HuH-7 (cell line): Measurements from ENCODE around the gene RASL10A.

Experiments
- DNase-seq: peaks from one replicate; pipeline ENCODE4 v3.0.0; 2011; ENCODE audit warnings: low spot score

Gene RASL10A

DNA sequence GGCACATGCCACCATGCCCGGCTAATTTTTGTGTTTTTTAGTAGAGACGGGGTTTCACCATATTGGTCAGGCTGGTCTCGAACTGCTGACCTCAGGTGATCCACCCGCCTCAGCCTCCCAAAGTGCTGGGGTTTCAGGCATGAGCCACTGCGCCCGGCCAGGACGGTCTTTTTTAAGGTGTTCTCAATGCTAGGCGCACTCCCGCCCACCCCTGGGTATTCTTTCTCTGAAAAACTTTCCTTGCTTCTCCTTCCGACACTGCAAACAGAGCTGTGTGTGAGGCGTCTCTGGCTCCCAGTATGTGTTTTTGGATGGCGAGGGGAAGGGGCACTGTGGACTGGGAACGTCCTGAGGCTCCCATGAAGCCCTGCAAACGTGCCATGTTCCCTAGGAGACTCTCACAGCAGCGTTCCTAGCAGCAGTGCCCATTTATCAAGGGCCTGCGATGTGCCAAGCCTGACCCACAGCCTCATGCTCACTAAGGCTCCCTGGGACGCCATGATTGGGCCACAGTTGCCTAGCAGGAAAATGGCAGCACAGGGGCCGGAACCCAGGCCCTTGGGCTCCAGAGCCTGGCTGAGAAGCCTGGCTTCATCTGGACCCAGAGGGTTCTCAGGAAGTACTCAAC is 2.4 kb upstream of the RASL10A start:
- DNase-seq: no peak

DNA sequence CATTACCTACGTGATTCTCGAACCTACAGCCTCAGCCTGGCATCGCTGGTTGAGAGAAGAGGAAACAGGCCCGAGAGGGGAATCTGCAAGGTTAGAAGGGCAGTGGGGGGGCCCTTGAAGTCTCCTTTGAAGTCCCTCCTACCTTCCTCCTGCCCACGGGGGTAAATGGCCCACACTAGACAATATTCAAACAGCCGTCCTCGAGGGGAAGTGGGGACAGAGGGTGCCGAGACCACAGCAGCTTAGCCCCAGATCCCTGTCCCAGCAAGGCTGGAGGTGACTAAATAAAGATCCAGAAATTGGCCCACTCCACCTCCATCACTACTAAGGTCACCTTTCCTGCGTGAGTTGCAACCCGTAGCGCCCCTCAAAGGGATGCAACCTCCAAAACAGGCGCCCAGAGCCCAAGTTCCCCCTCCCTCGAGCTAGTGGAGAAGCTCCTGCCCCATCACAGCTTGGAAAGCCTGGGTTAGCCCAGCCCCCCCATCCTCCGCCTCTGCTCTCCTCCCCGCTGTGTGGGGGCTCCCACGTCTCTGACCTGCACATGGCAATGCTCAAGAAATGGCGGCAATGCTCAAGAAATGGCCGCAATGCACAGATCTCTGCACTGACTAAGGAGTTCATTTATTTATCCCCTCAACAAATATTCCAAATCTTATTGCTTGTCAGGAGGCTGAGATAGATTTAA is 788 bp upstream of the RASL10A start:
- DNase-seq: no peak

- DNase-seq: peak; percentile 84
Observed at GRCh38 chr22:29314537-29315285, 786 bp downstream of the RASL10A start.

- peak; percentile 79 for DNase-seq
Observed at GRCh38 chr22:29313576-29314466, 1.7 kb downstream of the RASL10A start.

GRCh38 chr22:29313126-29313575 is 2.3 kb downstream of the RASL10A start:
- no peak for DNase-seq

GRCh38 chr22:29312218-29313125 is 3.0 kb downstream of the RASL10A start:
- no peak for DNase-seq

DNA sequence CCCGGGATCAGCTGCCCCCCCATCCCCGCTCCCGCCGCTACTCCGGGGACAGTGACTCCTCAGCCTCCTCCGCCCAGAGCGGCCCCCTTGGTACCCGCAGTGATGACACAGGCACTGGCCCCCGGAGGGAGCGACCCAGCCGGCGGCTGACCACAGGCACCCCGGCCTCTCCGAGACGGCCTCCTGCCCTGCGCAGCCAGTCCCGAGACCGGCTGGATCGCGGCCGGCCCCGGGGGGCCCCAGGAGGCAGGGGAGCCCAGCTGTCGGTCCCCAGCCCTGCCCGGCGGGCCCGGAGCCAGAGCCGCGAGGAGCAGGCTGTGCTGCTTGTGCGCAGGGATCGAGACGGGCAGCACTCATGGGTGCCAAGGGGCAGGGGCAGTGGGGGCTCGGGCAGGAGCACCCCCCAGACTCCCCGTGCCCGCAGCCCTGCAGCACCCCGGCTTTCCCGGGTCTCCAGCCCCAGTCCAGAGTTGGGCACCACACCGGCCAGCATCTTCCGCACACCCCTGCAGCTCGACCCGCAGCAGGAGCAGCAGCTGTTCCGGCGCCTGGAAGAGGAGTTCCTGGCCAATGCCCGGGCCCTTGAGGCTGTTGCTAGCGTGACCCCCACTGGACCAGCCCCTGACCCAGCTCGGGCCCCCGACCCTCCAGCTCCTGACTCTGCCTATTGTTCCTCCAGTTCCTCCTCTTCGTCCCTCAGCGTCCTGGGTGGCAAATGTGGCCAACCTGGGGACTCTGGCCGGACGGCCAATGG is 3.9 kb downstream of the RASL10A start:
- no peak for DNase-seq

- DNase-seq: peak; percentile 80
Observed at GRCh38 chr22:29310863-29311339, 4.6 kb downstream of the RASL10A start.

DNA sequence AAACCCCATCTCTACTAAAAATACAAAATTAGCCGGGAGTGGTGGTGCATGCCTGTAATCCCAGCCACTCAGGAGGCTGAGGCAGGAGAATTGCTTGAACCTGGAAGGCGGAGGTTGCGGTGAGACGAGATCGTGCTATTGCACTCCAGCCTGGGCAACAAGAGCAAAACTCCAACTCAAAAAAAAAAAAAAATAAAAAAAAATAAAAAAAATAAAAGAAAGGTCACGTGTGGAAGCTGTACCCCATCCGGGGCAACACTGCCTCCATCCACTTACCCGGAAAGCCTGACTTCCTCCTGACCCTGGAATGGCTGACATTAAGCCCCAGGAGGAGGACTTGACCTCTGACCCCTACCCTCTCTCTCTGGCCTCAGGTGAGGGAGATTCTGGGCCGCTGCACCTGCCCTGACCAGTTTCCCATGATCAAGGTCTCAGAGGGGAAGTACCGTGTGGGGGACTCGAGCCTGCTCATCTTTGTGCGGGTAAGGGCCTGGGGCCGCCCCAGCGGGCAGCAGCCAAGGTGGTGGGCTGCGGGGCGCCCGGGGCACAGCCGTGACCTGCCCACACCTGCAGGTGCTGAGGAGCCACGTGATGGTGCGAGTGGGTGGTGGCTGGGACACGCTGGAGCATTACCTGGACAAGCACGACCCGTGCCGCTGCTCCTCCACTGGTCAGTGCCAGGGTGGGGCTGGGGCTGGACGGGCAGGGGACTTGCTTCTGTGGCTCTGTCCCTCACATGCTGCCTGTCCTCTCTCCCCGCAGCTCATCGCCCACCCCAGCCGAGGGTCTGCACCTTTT is 5.2 kb downstream of the RASL10A start:
- DNase-seq: peak; percentile 17

DNA sequence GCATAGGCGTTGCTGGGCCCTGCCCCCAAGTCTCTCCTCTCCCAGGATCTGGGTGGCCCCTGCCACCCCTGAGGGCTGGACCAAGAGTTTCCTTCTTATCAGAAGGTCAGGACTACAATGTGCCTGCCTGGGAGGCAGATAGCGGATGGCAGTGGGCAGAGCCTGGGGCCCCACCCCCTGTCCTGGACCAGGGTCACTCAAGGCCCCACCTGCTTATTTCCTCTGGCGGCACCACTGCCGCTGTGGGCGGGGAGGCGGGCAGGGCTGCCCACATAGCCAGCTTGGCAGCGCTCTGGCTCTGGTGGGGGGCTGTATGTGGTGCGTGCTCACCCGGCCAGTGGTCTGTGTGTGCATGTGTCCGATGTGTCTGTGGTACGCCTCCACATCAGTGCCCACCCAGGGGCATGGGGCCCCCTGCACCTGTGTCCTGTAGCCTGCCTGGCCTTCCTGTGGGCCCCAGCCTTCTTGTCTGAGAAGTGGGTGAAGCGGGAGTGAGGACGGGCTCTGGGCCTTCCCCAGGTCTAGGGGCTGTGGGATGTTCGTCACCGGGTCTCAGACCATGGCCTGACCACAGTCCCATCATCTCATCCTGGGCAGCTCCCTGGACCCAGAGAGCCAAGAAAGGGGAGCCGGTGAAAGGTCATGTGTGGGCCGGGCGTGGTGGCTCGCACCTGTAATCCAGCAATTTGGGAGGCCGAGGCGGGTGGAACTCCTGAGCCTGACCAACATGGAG is 6.0 kb downstream of the RASL10A start:
- peak; percentile 51 for DNase-seq

DNA sequence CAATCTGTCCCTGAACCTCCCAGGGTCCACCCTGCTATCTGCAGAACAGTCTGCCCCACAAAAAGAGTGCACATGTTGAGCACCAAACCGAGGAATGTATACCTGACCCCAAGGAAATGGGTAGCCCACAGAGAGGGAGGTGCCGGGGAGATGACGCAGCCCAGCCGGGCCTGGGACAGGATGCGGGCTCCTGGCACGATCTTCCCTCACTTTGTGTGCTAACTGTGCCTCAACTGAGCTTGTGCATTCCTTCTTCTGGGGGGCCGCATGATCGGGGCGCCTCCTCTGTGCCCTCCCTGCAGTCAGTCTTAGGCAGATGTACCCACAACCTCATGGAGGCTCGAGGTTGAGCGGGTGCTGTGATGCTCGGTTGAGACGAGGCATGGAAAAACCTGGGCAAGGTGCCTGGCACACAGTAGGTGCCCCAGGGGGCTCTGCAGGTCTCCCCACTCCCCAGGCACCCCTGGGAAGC is 6.7 kb downstream of the RASL10A start:
- DNase-seq: peak; percentile 40

DNA sequence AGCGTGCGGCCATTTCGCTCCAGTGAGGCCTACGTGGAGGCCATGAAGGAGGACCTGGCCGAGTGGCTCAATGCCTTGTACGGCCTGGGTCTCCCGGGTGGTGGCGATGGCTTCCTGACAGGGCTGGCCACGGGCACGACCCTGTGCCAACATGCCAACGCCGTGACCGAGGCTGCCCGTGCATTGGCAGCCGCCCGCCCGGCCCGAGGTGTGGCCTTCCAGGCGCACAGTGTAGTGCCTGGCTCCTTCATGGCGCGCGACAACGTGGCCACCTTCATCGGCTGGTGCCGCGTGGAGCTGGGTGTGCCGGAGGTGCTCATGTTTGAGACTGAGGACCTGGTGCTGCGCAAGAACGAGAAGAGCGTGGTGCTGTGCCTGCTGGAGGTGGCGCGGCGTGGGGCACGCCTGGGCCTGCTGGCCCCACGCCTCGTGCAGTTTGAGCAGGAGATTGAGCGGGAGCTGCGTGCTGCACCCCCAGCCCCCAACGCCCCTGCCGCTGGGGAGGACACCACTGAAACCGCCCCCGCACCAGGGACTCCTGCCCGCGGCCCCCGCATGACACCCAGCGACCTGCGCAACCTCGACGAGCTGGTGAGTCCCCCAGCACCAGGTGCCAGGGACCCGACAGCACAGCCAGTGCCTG is 7.2 kb downstream of the RASL10A start:
- no peak for DNase-seq

GRCh38 chr22:29307596-29308147 is 7.8 kb downstream of the RASL10A start:
- DNase-seq: peak; percentile 75

DNA sequence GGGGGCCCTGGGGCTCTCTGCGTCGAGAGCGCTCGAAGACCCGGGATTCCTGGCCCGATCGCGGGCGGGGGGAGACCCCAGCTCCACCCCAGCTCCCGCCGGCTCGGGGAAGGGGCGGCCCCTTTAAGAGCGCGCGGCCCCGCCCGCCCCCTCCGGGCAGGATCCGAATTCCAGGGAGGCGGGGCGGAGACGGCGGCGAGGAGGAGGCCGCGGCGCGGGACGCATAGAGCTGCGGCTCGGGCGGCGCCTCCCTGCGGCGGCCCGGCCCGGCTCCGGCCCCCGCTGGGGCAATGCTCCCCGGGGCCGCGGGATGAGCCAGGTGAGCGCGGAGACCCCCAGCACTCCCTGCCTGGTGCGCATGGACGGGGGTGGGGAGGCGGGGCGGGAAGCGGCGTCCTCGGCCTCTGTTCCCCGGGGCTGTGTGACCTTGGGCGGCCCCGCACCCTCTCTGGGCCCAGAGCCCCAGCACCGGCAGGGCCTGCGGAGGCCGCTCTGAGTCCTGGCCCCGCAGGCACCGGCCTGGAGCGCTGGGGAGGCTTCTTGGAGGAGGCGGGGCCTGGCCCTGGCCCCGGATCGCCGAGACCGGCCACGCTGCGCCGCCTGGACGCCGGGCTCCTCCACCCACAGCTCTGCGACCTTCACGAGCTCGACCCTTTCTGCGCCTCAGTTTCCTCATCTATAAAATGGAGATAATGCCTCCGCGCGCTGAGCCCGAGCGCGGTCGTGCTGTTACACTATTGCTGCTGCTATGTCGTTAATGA is 8.5 kb downstream of the RASL10A start:
- DNase-seq: peak; percentile 98

DNA sequence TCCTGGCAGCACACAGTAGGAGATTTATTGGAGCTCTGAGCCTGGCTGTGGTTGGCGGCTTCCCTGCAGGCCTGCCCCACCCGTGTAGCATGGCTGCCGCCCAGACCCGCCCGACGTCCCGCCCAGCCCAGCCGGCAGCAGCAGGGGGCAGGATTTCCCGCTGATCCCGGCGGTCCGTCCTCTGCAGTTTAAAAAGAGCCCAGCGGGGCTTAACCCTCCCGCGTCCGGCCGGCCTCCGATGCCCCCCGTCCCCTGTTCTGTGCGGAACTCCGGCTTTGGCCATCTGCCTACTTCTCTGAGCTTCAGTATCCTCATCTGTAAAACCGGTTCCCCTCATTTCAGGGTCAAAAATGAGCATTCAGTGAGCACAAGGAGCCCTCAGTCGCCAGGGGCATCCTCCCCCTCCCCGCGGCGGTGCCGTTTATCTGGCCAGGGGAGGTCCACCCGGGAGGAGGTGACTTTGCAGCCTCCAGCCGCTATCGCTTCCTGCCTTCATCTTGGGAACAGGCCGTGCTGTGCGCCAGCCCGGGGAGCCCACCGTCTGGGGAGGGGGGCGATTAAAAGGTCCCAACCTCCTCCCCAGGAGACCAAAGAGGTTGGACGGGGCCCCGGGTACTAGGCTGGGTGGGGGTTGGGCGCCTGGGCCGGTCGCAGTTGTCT is 9.2 kb downstream of the RASL10A start, which contains the start of gene GAS2L1:
Gene GAS2L1 (plus strand): TSS at position 476 of the 660 bp plus-strand sequence. CDS start 1,456 bp downstream, outside the sequence.
- peak; percentile 100 for DNase-seq

DNA sequence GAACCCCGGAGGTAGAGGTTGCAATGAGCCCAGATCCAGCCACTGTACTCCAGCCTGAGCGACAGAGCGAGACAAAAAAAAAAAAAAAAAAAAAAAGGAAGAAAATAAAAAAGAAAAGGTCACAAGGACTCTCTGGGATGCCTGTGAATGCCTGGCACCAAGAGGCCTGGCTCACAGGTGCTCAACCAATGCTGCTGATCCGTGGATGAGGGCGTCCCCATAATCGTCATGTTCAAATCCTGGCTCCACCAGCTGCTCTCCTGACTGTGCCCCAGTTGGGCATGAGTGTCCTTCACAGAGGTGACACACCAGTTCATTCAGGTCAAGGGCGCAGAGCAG is 9.7 kb downstream of the RASL10A start:
- no peak for DNase-seq
